Spleen (tissue), 11 donors: ENCODE data around the gene PPM1M. TPM values are rescaled to one million over a fixed set of nuclear protein-coding genes. Genes with fewer than 3 reads are reported as not detected.
A peak's percentile ranks its signal among the peaks of the same experiment; 100 is the strongest.
"Not testable (repeated sequence)": the region's sequence is repeated elsewhere in the genome, so short reads cannot be mapped to it uniquely, and the experiment has no call there.

Experiments used
- DNase-seq: peaks from one replicate; pipeline ENCODE4 v3.0.0-alpha.2; 2020
- H3K27ac ChIP-seq, 8 donors: fragments of 200-600 bp; sonication (generic) in 7 of 8; 1 replicate in 4 of 8; 2 replicates in 4 of 8; pipeline versions ENCODE4 v1.5.0 to v1.8.0; 2016 to 2021; ENCODE audit warnings: inconsistent platforms in 4 of 8, mild to moderate bottlenecking in 4 of 8, moderate library complexity in 1 of 8
- H3K27me3 ChIP-seq, 7 donors: fragments of 200-600 bp; sonication (generic) in 6 of 7; replicated peaks in 1 of 7; 1 replicate in 4 of 7; 2 replicates in 3 of 7; pipeline versions ENCODE4 v1.5.0 to v1.8.0; 2016 to 2021; ENCODE audit warnings: inconsistent platforms in 3 of 7, mild to moderate bottlenecking in 1 of 7
- H3K36me3 ChIP-seq, 6 donors: fragments of 200-600 bp; sonication (generic) in 5 of 6; 1 replicate in 4 of 6; 2 replicates in 2 of 6; pipeline versions ENCODE4 v1.5.0 to v1.8.0; 2016 to 2021; ENCODE audit warnings: inconsistent platforms in 2 of 6
- H3K4me1 ChIP-seq, 6 donors: fragments of 200-600 bp; sonication (generic) in 5 of 6; 1 replicate in 3 of 6; 2 replicates in 3 of 6; pipeline versions ENCODE4 v1.5.0 to v1.8.0; 2016 to 2021; ENCODE audit warnings: inconsistent platforms in 3 of 6
- H3K4me3 ChIP-seq, 8 donors: fragments of 200-600 bp; sonication (generic) in 7 of 8; 1 replicate in 4 of 8; 2 replicates in 4 of 8; pipeline versions ENCODE4 v1.5.0 to v1.8.0; 2016 to 2021; ENCODE audit warnings: inconsistent platforms in 4 of 8, mild to moderate bottlenecking in 4 of 8, moderate library complexity in 2 of 8
- H3K9me3 ChIP-seq, 8 donors: fragments of 200-600 bp; sonication (generic) in 7 of 8; 1 replicate in 4 of 8; 2 replicates in 4 of 8; pipeline versions ENCODE4 v1.5.0 to v1.8.0; 2016 to 2021; ENCODE audit warnings: inconsistent platforms in 4 of 8
- POLR2A ChIP-seq, 3 donors: fragments of 450-650 bp; IDR thresholded peaks; one replicate each; pipeline ENCODE4 v1.5.1; 2017; ENCODE audit warnings: antibody characterized with exemption in 3 of 3, mild to moderate bottlenecking in 1 of 3
- POLR2AphosphoS5 ChIP-seq, 3 donors: sonication (generic); formaldehyde crosslinking; IDR thresholded peaks; one replicate each; pipeline ENCODE4 v1.5.1; 2017; ENCODE audit warnings: antibody characterized with exemption in 3 of 3
- WGBS, 5 donors: extraction: QIAGEN DNeasy Blood & Tissue Kit in 3 of 5; methylation state at CpG; one replicate each; pipeline versions ENCODE4 v1.1.5 to v1.1.7; 2013 to 2018; 5-methylcytosine and 5-hydroxymethylcytosine counted together
- intact Hi-C: fragments of 100-400 bp; cut with DNase I; formaldehyde crosslinking; loops from one replicate; pipeline ENCODE4 v1.15.0; 2023; ENCODE audit warnings: low total_unique reads
- polyA plus RNA-seq, 3 donors: library from polyadenylated mRNA; stranded (reverse); fragments of 200-250 nt; gene quantifications; one replicate each; pipeline ENCODE4 v1.2.1, GENCODE V29; 2013
- total RNA-seq, 7 donors: library from RNA; depleted of rRNA in 3 of 7; stranded (reverse); fragments of >200 nt in 3 of 7; fragmentation: NEBNext Ultra II Directional in 4 of 7; extraction: Animal tissue kit (Norgen Biotek cat#: 25700) in 4 of 7; gene quantifications; one replicate each; pipeline versions ENCODE4 v1.1.0 to v1.2.1, GENCODE V29; 2016 to 2021
- TF ChIP-seq, protein P1 (sequence below), 11 experiments: fragments of 200-600 bp in 7 of 11; fragments of 450-650 bp in 4 of 11; sonication (generic) in 4 of 11; IDR thresholded peaks in 8 of 11; conservative IDR thresholded peaks in 3 of 11; 1 replicate in 7 of 11; 2 replicates in 4 of 11; pipeline versions ENCODE4 v1.4.0 to v1.8.0; 2016 to 2021; ENCODE audit warnings: antibody characterized with exemption in 11 of 11, inconsistent platforms in 4 of 11, mild to moderate bottlenecking in 1 of 11
- donor health status: healthy with polysubstance abuse.
- donor health status: DM: no; HTN: no; CAD: no; lungs with moderate emphysema.
- donor health status: DM: no; HTN: no; CAD: no.
- donor health status: Bipolar disorder and iron deficiency.
- donor health status: healthy.
- donor health status: DM: no; HTN: no; CAD: no.
- donor health status: DM: yes; HTN: yes; CAD: no.

PPM1M gene
- total and polyA plus RNA-seq, 10 donors = 26.3 to 77.8 (median 49.7) TPM

- WGBS, 5 donors = 74 to 88% (median 84%) methylated on average over 7 of the region's 7 CpGs
- TF ChIP-seq POLR2AphosphoS5 (IDR thresholded peaks at IDR 0.05) = no peak
- TF ChIP-seq POLR2A (IDR thresholded peaks at IDR 0.05) = no peak
- TF ChIP-seq, protein P1, sequence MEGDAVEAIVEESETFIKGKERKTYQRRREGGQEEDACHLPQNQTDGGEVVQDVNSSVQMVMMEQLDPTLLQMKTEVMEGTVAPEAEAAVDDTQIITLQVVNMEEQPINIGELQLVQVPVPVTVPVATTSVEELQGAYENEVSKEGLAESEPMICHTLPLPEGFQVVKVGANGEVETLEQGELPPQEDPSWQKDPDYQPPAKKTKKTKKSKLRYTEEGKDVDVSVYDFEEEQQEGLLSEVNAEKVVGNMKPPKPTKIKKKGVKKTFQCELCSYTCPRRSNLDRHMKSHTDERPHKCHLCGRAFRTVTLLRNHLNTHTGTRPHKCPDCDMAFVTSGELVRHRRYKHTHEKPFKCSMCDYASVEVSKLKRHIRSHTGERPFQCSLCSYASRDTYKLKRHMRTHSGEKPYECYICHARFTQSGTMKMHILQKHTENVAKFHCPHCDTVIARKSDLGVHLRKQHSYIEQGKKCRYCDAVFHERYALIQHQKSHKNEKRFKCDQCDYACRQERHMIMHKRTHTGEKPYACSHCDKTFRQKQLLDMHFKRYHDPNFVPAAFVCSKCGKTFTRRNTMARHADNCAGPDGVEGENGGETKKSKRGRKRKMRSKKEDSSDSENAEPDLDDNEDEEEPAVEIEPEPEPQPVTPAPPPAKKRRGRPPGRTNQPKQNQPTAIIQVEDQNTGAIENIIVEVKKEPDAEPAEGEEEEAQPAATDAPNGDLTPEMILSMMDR (IDR thresholded peaks at IDR 0.05 in 8 of 11, conservative IDR thresholded peaks at IDR 0.05 in 3 of 11) = no peak
- peak overlapping the region in 2 of 8 donors; percentile 99 for H3K27ac ChIP-seq
- no peaks in the 10 kb centered on the region for H3K9me3 ChIP-seq
- H3K36me3 ChIP-seq = peaks cover 4 to 92% (median 71%) of the 10 kb centered on the region in 6 donors
- no peaks in the 10 kb centered on the region for H3K27me3 ChIP-seq
- no peak overlapping the region for H3K4me3 ChIP-seq
- intact Hi-C loops = no loop called here
- no peak for DNase-seq
- peaks cover 50 to 86% (median 69%) of the 10 kb centered on the region in 6 donors for H3K4me1 ChIP-seq
Observed at GRCh38 chr3:52268036-52268435, 22.5 kb downstream of the PPM1M start.

GRCh38 chr3:52269776-52270175 is 24.2 kb downstream of the PPM1M start:
- Histone ChIP-seq H3K4me3 (peak overlapping the region in 1 of 8 donors; percentile 53), H3K4me1 (peaks cover 62 to 86% (median 75%) of the 10 kb centered on the region in 6 donors), H3K27me3 (no peaks in the 10 kb centered on the region), H3K36me3 (peaks cover 4 to 91% (median 58%) of the 10 kb centered on the region in 6 donors), H3K9me3 (no peaks in the 10 kb centered on the region), H3K27ac (peak overlapping the region; percentile 52 to 99 (median 76))
- TF ChIP-seq, protein P1 (IDR thresholded peaks at IDR 0.05 in 8 of 11, conservative IDR thresholded peaks at IDR 0.05 in 3 of 11) = no peak
- TF ChIP-seq POLR2AphosphoS5 (IDR thresholded peaks at IDR 0.05) (no peak), POLR2A (IDR thresholded peaks at IDR 0.05) (no peak)
- DNase-seq = no peak
- 36 to 66% (median 45%) methylated on average over 3 of the region's 3 CpGs for WGBS, 5 donors
- intact Hi-C loops = no loop called here

DNA sequence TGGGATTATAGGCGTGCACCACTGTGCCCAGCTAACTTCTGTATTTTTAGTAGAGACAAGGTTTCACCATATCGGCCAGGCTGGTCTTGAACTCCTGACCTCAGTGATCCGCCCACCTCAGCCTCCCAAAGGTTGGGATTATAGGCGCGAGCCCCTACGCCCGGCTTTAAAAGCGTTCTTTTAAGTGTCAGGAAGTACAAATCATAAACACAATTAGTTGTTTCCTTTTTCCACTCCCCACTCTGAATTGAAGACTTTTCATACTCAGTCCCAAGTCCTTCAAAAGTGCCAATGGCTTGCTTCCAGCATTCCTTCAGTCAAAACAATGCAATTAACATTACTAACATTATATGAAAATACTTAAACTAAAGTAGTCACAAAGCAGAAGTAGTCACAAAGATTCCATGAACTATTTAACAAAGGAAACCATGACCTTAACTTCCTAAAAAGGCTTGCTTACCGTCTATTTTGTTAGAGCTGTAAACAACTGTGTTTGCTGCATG is 24.7 kb downstream of the PPM1M start:
- H3K27me3 ChIP-seq = no peaks in the 10 kb centered on the region
- peaks cover 4 to 91% (median 55%) of the 10 kb centered on the region in 6 donors for H3K36me3 ChIP-seq
- intact Hi-C loops = no loop called here
- WGBS, 5 donors = 15 to 25% (median 18%) methylated on average over 9 of the region's 9 CpGs
- no peaks in the 10 kb centered on the region for H3K9me3 ChIP-seq
- peak overlapping the region in 1 of 8 donors; percentile 53 for H3K4me3 ChIP-seq
- peak in 2 of 3 donors; percentile 39 to 42 for TF ChIP-seq POLR2AphosphoS5 (IDR thresholded peaks at IDR 0.05)
- TF ChIP-seq, protein P1 (IDR thresholded peaks at IDR 0.05 in 8 of 11, conservative IDR thresholded peaks at IDR 0.05 in 3 of 11) = no peak
- H3K4me1 ChIP-seq = peaks cover 66 to 88% (median 78%) of the 10 kb centered on the region in 6 donors
- peak; percentile 79 for DNase-seq
- H3K27ac ChIP-seq = peak overlapping the region; percentile 52 to 99 (median 76)

GRCh38 chr3:52272172-52272571 is 26.6 kb downstream of the PPM1M start:
- Histone ChIP-seq H3K4me3 (peak overlapping the region in 3 of 8 donors; percentile 0 to 53 (median 2)), H3K36me3 (peaks cover 0 to 79% (median 38%) of the 10 kb centered on the region in 6 donors), H3K27ac (peak overlapping the region; percentile 20 to 99 (median 76)), H3K4me1 (peaks cover 85 to 100% (median 96%) of the 10 kb centered on the region in 6 donors)
- H3K9me3 ChIP-seq, H3K27me3 ChIP-seq, intact Hi-C loops, DNase-seq: not testable (repeated sequence)
- 87 to 96% (median 91%) methylated on average over 9 of the region's 9 CpGs for WGBS, 5 donors
